SK-N-SH treated with all-trans-retinoic acid at 6 μM for 48 hours (cell line): ENCODE results near the gene ARHGAP8.

Source experiments
- CSRNP3 ChIP-seq: fragments of 250-450 bp; sonication (Bioruptor Pico); IDR thresholded peaks from 2 replicates; pipeline ENCODE4 v1.5.1; 2021; ENCODE audit warnings: mild to moderate bottlenecking, moderate library complexity
- GLIS3 ChIP-seq: fragments of 250-450 bp; sonication (Bioruptor Pico); IDR thresholded peaks from 2 replicates; pipeline ENCODE4 v1.5.0; 2020; ENCODE audit warnings: mild to moderate bottlenecking, moderate library complexity
- ISL1 ChIP-seq: fragments of 250-450 bp; sonication (Bioruptor Pico); IDR thresholded peaks from 2 replicates; pipeline ENCODE4 v2.1.2; 2022; ENCODE audit warnings: mild to moderate bottlenecking, moderate library complexity
- PATZ1 ChIP-seq: fragments of 250-450 bp; sonication (Bioruptor Pico); IDR thresholded peaks from 2 replicates; pipeline ENCODE4 v1.8.0; 2020; ENCODE audit warnings: mild to moderate bottlenecking, moderate library complexity, borderline replicate concordance
- PPARA ChIP-seq: fragments of 250-450 bp; sonication (Bioruptor Pico); IDR thresholded peaks from 2 replicates; pipeline ENCODE4 v1.5.0; 2020; ENCODE audit warnings: mild to moderate bottlenecking, borderline replicate concordance
- SNAI2 ChIP-seq: fragments of 250-450 bp; sonication (Bioruptor Pico); IDR thresholded peaks from 2 replicates; pipeline ENCODE4 v1.5.0; 2020; ENCODE audit warnings: mild to moderate bottlenecking, moderate library complexity
- TCF4 ChIP-seq: fragments of 250-450 bp; sonication (Bioruptor Pico); IDR thresholded peaks from 2 replicates; pipeline ENCODE4 v1.8.0; 2021; ENCODE audit warnings: mild to moderate bottlenecking, moderate library complexity, borderline replicate concordance
- ZC3H10 ChIP-seq: fragments of 250-450 bp; sonication (Bioruptor Pico); IDR thresholded peaks from 2 replicates; pipeline ENCODE4 v1.5.1; 2021; ENCODE audit warnings: mild to moderate bottlenecking, moderate library complexity
- ZFP30 ChIP-seq: fragments of 450-650 bp; formaldehyde crosslinking; IDR thresholded peaks from 2 replicates; pipeline ENCODE4 v1.5.0; 2022; ENCODE audit warnings: mild to moderate bottlenecking, moderate library complexity
- ZNF70 ChIP-seq: fragments of 450-650 bp; formaldehyde crosslinking; IDR thresholded peaks from 2 replicates; pipeline ENCODE4 v1.5.0; 2020; ENCODE audit warnings: mild to moderate bottlenecking, moderate library complexity

GRCh38 chr22:44805711-44806110 is 53.3 kb downstream of the ARHGAP8 start:
- TF ChIP-seq ISL1 (no peak), PATZ1 (CRISPR knock-in tag) (no peak), ZFP30 (no peak), TCF4 (no peak), SNAI2 (CRISPR knock-in tag) (no peak), GLIS3 (CRISPR knock-in tag) (no peak), CSRNP3 (no peak), ZC3H10 (CRISPR knock-in tag) (no peak), PPARA (CRISPR knock-in tag) (no peak), ZNF70 (CRISPR knock-in tag) (no peak)
